ENCODE measurements around the gene SKOR1. TPM values are rescaled to one million over a fixed set of nuclear protein-coding genes. Genes with fewer than 3 reads are reported as not detected.

Gene SKOR1
- total RNA-seq, 4 donors from 2014 or later: 0.13 to 2.1 (median 0.25) TPM

- in situ Hi-C loops (cut with MboI; ENCODE audit: low sequenced_read_pairs in 4 of 4): no loop called here
- no peak overlapping the region for H3K4me3 ChIP-seq
- intact Hi-C loops (cut with DNase I; ENCODE audit: low total_unique reads): no loop called here
- H3K36me3 ChIP-seq: no peaks in the 10 kb centered on the region
- H3K27ac ChIP-seq: no peak overlapping the region
- H3K27me3 ChIP-seq: peaks cover 0 to 16% (median 12%) of the 10 kb centered on the region in 3 donors
- H3K4me1 ChIP-seq: no peaks in the 10 kb centered on the region
- peaks cover 0 to 4% (median 0%) of the 10 kb centered on the region in 3 donors for H3K9me3 ChIP-seq
- TF ChIP-seq CTCF (IDR thresholded peaks at IDR 0.05 in 4 of 5, conservative IDR thresholded peaks at IDR 0.05 in 1 of 5): no peak
- TF ChIP-seq POLR2A (IDR thresholded peaks at IDR 0.05): no peak
- DNase-seq (no peak), ATAC-seq (no peak)
These were observed 13.1 kb upstream of the SKOR1 start for GRCh38 chr15:67812241-67812644.

- no peak for TF ChIP-seq CTCF (IDR thresholded peaks at IDR 0.05 in 4 of 5, conservative IDR thresholded peaks at IDR 0.05 in 1 of 5)
- no peak for TF ChIP-seq POLR2A (IDR thresholded peaks at IDR 0.05)
- DNase-seq (no peak), ATAC-seq (no peak)
- intact Hi-C loops (cut with DNase I; ENCODE audit: low total_unique reads) (no loop called here), in situ Hi-C loops (cut with MboI; ENCODE audit: low sequenced_read_pairs in 4 of 4) (no loop called here)
- H3K9me3 ChIP-seq: peaks cover 0 to 4% (median 0%) of the 10 kb centered on the region in 3 donors
- no peaks in the 10 kb centered on the region for H3K4me1 ChIP-seq
- no peak overlapping the region for H3K4me3 ChIP-seq
- H3K27me3 ChIP-seq: peaks cover 4 to 22% (median 21%) of the 10 kb centered on the region in 3 donors
- H3K27ac ChIP-seq: no peak overlapping the region
- no peaks in the 10 kb centered on the region for H3K36me3 ChIP-seq
These were observed 12.1 kb upstream of the SKOR1 start for GRCh38 chr15:67813104-67813634.

- TF ChIP-seq CTCF (IDR thresholded peaks at IDR 0.05 in 4 of 5, conservative IDR thresholded peaks at IDR 0.05 in 1 of 5) (no peak), POLR2A (IDR thresholded peaks at IDR 0.05) (no peak)
- Histone ChIP-seq H3K9me3 (peaks cover 0 to 4% (median 0%) of the 10 kb centered on the region in 3 donors), H3K36me3 (no peaks in the 10 kb centered on the region), H3K27me3 (peaks cover 21 to 39% (median 37%) of the 10 kb centered on the region in 3 donors), H3K27ac (no peak overlapping the region), H3K4me1 (no peaks in the 10 kb centered on the region), H3K4me3 (no peak overlapping the region)
- in situ Hi-C loops (cut with MboI; ENCODE audit: low sequenced_read_pairs in 4 of 4) (no loop called here), intact Hi-C loops (cut with DNase I; ENCODE audit: low total_unique reads) (no loop called here)
- no peak for DNase-seq
- no peak for ATAC-seq
These were observed 10.2 kb upstream of the SKOR1 start for GRCh38 chr15:67815036-67815592.

GRCh38 chr15:67816668-67817067 lies 8.6 kb upstream of the SKOR1 start:
- H3K27me3 ChIP-seq: peaks cover 36 to 54% (median 52%) of the 10 kb centered on the region in 3 donors
- H3K36me3 ChIP-seq: no peaks in the 10 kb centered on the region
- no peak for DNase-seq
- in situ Hi-C loops (cut with MboI; ENCODE audit: low sequenced_read_pairs in 4 of 4): no loop called here
- peaks cover 0 to 4% (median 0%) of the 10 kb centered on the region in 3 donors for H3K9me3 ChIP-seq
- TF ChIP-seq CTCF (IDR thresholded peaks at IDR 0.05 in 4 of 5, conservative IDR thresholded peaks at IDR 0.05 in 1 of 5) (no peak), POLR2A (IDR thresholded peaks at IDR 0.05) (no peak)
- H3K4me3 ChIP-seq: no peak overlapping the region
- intact Hi-C loops (cut with DNase I; ENCODE audit: low total_unique reads): no loop called here
- no peak overlapping the region for H3K27ac ChIP-seq
- H3K4me1 ChIP-seq: no peaks in the 10 kb centered on the region
- ATAC-seq: no peak

Data from gastrocnemius medialis (tissue), 4 donors.